ENCODE data around the gene C20orf204. TPM values are rescaled to one million over a fixed set of nuclear protein-coding genes. Genes with fewer than 3 reads are reported as not detected.
A peak's percentile ranks its signal among the peaks of the same experiment; 100 is the strongest.

C20orf204 gene
- total and polyA plus RNA-seq, 2 donors (not counting 3 experiments of a cell fraction or from before 2014, with no cell fraction given), result 2.8 to 5.8 TPM

GRCh38 chr20:64062596-64063388, 26.8 kb downstream of the C20orf204 start, which contains the start of gene TCEA2:
TCEA2 (plus strand) TSS chr20:64063198; CDS start chr20:64063313, 115 bp downstream.
- H3K4me1 ChIP-seq (ENCODE audit: control insufficient read depth, extremely low read depth, insufficient read depth, low read length), result peaks cover 18% of the 10 kb centered on the region
- BruUV-seq (replicated peaks), result TSS peak; percentile 96
- POLR2A ChIA-PET, result interaction anchor here (0.8 to 1.4 kb wide), 5 partner anchors 9 to 198 kb away, joined by 3 to 11 read pairs (median 3); partner anchors contain the start of gene TPD52L2
- H3K27ac ChIP-seq (ENCODE audit: insufficient read depth, low read depth, low read length), result peak within 1 kb of the TSS; percentile 63
- H4K20me1 ChIP-seq (replicated peaks; ENCODE audit: control insufficient read depth, extremely low read depth, insufficient read depth, low read length), result no peaks in the 10 kb centered on the region
- dilution Hi-C loops (cut with MboI; ENCODE audit: extremely low pct_ligation_motif_present, low sequenced_read_pairs) (no loop called here), intact Hi-C loops (cut with micrococcal nuclease) (loop anchor here (1.0 to 10.0 kb wide), 2 partner anchors 62 to 81 kb away; partner anchors contain the start of gene PRPF6)
- H3K4me2 ChIP-seq (ENCODE audit: insufficient read depth, low read length), result peak within 1 kb of the TSS; percentile 76
- H3K9me1 ChIP-seq (replicated peaks; ENCODE audit: control insufficient read depth, extremely low read depth, insufficient read depth, low read length), result no peaks in the 10 kb centered on the region
- peak within 1 kb of the TSS; percentile 76 for H2AFZ ChIP-seq (ENCODE audit: low read depth, low read length)
- FAIRE-seq, result peak; percentile 93
- H3K9me3 ChIP-seq (replicated peaks; ENCODE audit: control insufficient read depth, insufficient read depth, low read length), result no peaks in the 10 kb centered on the region
- TF ChIP-seq POLR2A (IDR thresholded peaks at IDR 0.05; ENCODE audit: low read depth, low read length) (peak; percentile 87), MAX (IDR thresholded peaks at IDR 0.05; ENCODE audit: insufficient read depth, insufficient read length) (peak; percentile 64), POLR2AphosphoS5 (IDR thresholded peaks at IDR 0.05; ENCODE audit: insufficient read depth, low read depth, low read length) (peak; percentile 90), MYC (IDR thresholded peaks at IDR 0.05; ENCODE audit: low read depth, low read length) (no peak), FOS (IDR thresholded peaks at IDR 0.05; ENCODE audit: borderline replicate concordance, insufficient read depth, low read length) (no peak), GATA2 (IDR thresholded peaks at IDR 0.05; ENCODE audit: insufficient read depth, insufficient read length, low read depth, low read length) (no peak), EZH2 (IDR thresholded peaks at IDR 0.05; ENCODE audit: borderline replicate concordance, low read depth, low read length, severe bottlenecking) (no peak), CTCF (IDR thresholded peaks at IDR 0.05; ENCODE audit: extremely low read depth in 1 of 2, insufficient read depth in 1 of 2, low read depth in 1 of 2, low read length in 2 of 2) (no peak), JUN (IDR thresholded peaks at IDR 0.05; ENCODE audit: borderline replicate concordance, insufficient read depth, insufficient read length, low read depth) (no peak)
- peak; percentile 93 for DNase-seq (ENCODE audit: low read depth, low spot score)
- H3K27me3 ChIP-seq (ENCODE audit: control insufficient read depth in 2 of 2, insufficient read depth in 2 of 2, low read length in 2 of 2), result no peaks in the 10 kb centered on the region
- CTCF ChIA-PET, result interaction anchor here (1.0 to 15.2 kb wide), 7 partner anchors 9 to 89 kb away, joined by 3 to 412 read pairs (median 6); partner anchors contain the start of genes C20orf204, PRPF6 and SAMD10
- H3K4me3 ChIP-seq (replicated peaks in 1 of 3; ENCODE audit: insufficient read depth in 1 of 3, low read depth in 1 of 3, low read length in 3 of 3), result peak within 1 kb of the TSS; percentile 72 to 91 (median 84)
- no peaks in the 10 kb centered on the region for H3K36me3 ChIP-seq (ENCODE audit: control insufficient read depth in 2 of 2, extremely low read depth in 1 of 2, insufficient read depth in 2 of 2, low read length in 2 of 2)
- peak within 1 kb of the TSS; percentile 86 for H3K9ac ChIP-seq (replicated peaks; ENCODE audit: extremely low read depth, insufficient read depth, low read length)
- H3K79me2 ChIP-seq (ENCODE audit: control insufficient read depth, insufficient read depth, low read length), result peaks cover 6% of the 10 kb centered on the region

All from endothelial cell of umbilical vein (primary cell).